ENCODE measurements around the gene TMEM150C.
"Not testable (repeated sequence)": the region's sequence is repeated elsewhere in the genome, so short reads cannot be mapped to it uniquely, and the experiment has no call there.

Gene TMEM150C

GRCh38 chr4:82559735-82560120 is 2.1 kb downstream of the TMEM150C start:
- no peak for DNase-seq (ENCODE audit: low read depth)
- no peak for TF ChIP-seq CTCF (IDR thresholded peaks at IDR 0.05; ENCODE audit: low read depth, low read length, missing control alignments)
- no peak overlapping the region for H3K4me3 ChIP-seq (ENCODE audit: low read depth, low read length)
- in situ Hi-C loops (cut with HindIII; ENCODE audit: low sequenced_read_pairs), result loop anchor here (5.0 kb wide), 1 partner anchor 58 kb away; no protein-coding TSS in a partner anchor

GRCh38 chr4:82559090-82559734 is 2.6 kb downstream of the TMEM150C start:
- H3K4me3 ChIP-seq (ENCODE audit: low read depth, low read length); DNase-seq (ENCODE audit: low read depth); in situ Hi-C loops (cut with HindIII; ENCODE audit: low sequenced_read_pairs): not testable (repeated sequence)

- in situ Hi-C loops (cut with HindIII; ENCODE audit: low sequenced_read_pairs), result no loop called here
- no peak for TF ChIP-seq CTCF (IDR thresholded peaks at IDR 0.05; ENCODE audit: low read depth, low read length, missing control alignments)
- no peak overlapping the region for H3K4me3 ChIP-seq (ENCODE audit: low read depth, low read length)
- no peak for DNase-seq (ENCODE audit: low read depth)
These were observed 6.5 kb downstream of the TMEM150C start for GRCh38 chr4:82555276-82555675.

GRCh38 chr4:82553020-82553419 is 8.8 kb downstream of the TMEM150C start:
- H3K4me3 ChIP-seq (ENCODE audit: low read depth, low read length), result no peak overlapping the region
- in situ Hi-C loops (cut with HindIII; ENCODE audit: low sequenced_read_pairs), result no loop called here
- DNase-seq (ENCODE audit: low read depth), result no peak
- no peak for TF ChIP-seq CTCF (IDR thresholded peaks at IDR 0.05; ENCODE audit: low read depth, low read length, missing control alignments)

- no peak for DNase-seq (ENCODE audit: low read depth)
- H3K4me3 ChIP-seq (ENCODE audit: low read depth, low read length), result no peak overlapping the region
- in situ Hi-C loops (cut with HindIII; ENCODE audit: low sequenced_read_pairs), result no loop called here
- TF ChIP-seq CTCF (IDR thresholded peaks at IDR 0.05; ENCODE audit: low read depth, low read length, missing control alignments), result no peak
These were observed 10.1 kb downstream of the TMEM150C start for GRCh38 chr4:82551734-82552133.

GRCh38 chr4:82547850-82548249 is 13.9 kb downstream of the TMEM150C start:
- DNase-seq (ENCODE audit: low read depth); in situ Hi-C loops (cut with HindIII; ENCODE audit: low sequenced_read_pairs); H3K4me3 ChIP-seq (ENCODE audit: low read depth, low read length): not testable (repeated sequence)

GRCh38 chr4:82543131-82543530 is 18.7 kb downstream of the TMEM150C start:
- no peak overlapping the region for H3K4me3 ChIP-seq (ENCODE audit: low read depth, low read length)
- no peak for DNase-seq (ENCODE audit: low read depth)
- TF ChIP-seq CTCF (IDR thresholded peaks at IDR 0.05; ENCODE audit: low read depth, low read length, missing control alignments), result no peak
- in situ Hi-C loops (cut with HindIII; ENCODE audit: low sequenced_read_pairs), result no loop called here

- no peak overlapping the region for H3K4me3 ChIP-seq (ENCODE audit: low read depth, low read length)
- DNase-seq (ENCODE audit: low read depth), result no peak
- in situ Hi-C loops (cut with HindIII; ENCODE audit: low sequenced_read_pairs), result no loop called here
- no peak for TF ChIP-seq CTCF (IDR thresholded peaks at IDR 0.05; ENCODE audit: low read depth, low read length, missing control alignments)
These were observed 19.1 kb downstream of the TMEM150C start for GRCh38 chr4:82542642-82543041.

Data from astrocyte of the cerebellum (primary cell).